H9 (cell line): ENCODE results near the gene EED. TPM values are rescaled to one million over a fixed set of nuclear protein-coding genes. Genes with fewer than 3 reads are reported as not detected.

ENCODE experiments used
- DNase-seq: peaks from one replicate; pipeline ENCODE4 v3.0.0-alpha.2; 2017
- H2AFZ ChIP-seq: one replicate; pipeline ENCODE4 v1.6.1; 2013; ENCODE audit warnings: mild to moderate bottlenecking, low read length, control low read depth, moderate library complexity
- H2AK5ac ChIP-seq: 2 replicates; pipeline ENCODE4 v1.6.1; 2013; ENCODE audit warnings: low read length, control low read depth, mixed read lengths; ENCODE audit not compliant: insufficient read length
- H2BK120ac ChIP-seq: one replicate; pipeline ENCODE4 v1.6.1; 2013; ENCODE audit warnings: low read depth, mild to moderate bottlenecking, low read length, control low read depth, inconsistent platforms; ENCODE audit not compliant: poor library complexity, severe bottlenecking
- H2BK12ac ChIP-seq: 2 replicates; pipeline ENCODE4 v1.6.1; 2013; ENCODE audit warnings: low read length, control low read depth, mixed read lengths, low read depth; ENCODE audit not compliant: insufficient read length
- H2BK15ac ChIP-seq: 2 replicates; pipeline ENCODE4 v1.6.1; 2013; ENCODE audit warnings: low read depth, low read length, control low read depth
- H2BK20ac ChIP-seq: one replicate; pipeline ENCODE4 v1.6.1; 2013; ENCODE audit warnings: low read depth, mild to moderate bottlenecking, low read length, control low read depth, inconsistent platforms; ENCODE audit not compliant: poor library complexity, severe bottlenecking
- H2BK5ac ChIP-seq: 2 replicates; pipeline ENCODE4 v1.6.1; 2013; ENCODE audit warnings: low read length, control low read depth, mixed read lengths; ENCODE audit not compliant: insufficient read length
- H3K14ac ChIP-seq: 2 replicates; pipeline ENCODE4 v1.6.1; 2013; ENCODE audit warnings: low read length, control low read depth; ENCODE audit not compliant: insufficient read depth
- H3K18ac ChIP-seq: 2 replicates; pipeline ENCODE4 v1.6.1; 2013; ENCODE audit warnings: low read depth, mild to moderate bottlenecking, mixed read lengths, low read length, control low read depth; ENCODE audit not compliant: insufficient read length
- H3K23ac ChIP-seq: 2 replicates; pipeline ENCODE4 v1.6.1; 2013; ENCODE audit warnings: low read length, control low read depth, mixed read lengths, low read depth; ENCODE audit not compliant: insufficient read length
- H3K23me2 ChIP-seq: 2 replicates; pipeline ENCODE4 v1.6.1; 2013; ENCODE audit warnings: low read depth, mild to moderate bottlenecking, mixed read lengths, low read length, control low read depth; ENCODE audit not compliant: insufficient read length, poor library complexity, severe bottlenecking
- H3K27ac ChIP-seq: 2 replicates; pipeline ENCODE4 v1.5.1; 2013; ENCODE audit warnings: low read length, control low read depth, mixed read lengths, low read depth; ENCODE audit not compliant: insufficient read length
- H3K27me3 ChIP-seq: 2 replicates; pipeline ENCODE4 v1.6.1; 2013; ENCODE audit warnings: low read length, control low read depth, inconsistent platforms; ENCODE audit not compliant: insufficient read depth
- H3K4ac ChIP-seq: 2 replicates; pipeline ENCODE4 v1.6.1; 2013; ENCODE audit warnings: low read depth, mild to moderate bottlenecking, control low read depth, inconsistent platforms, low read length, moderate library complexity
- H3K4me1 ChIP-seq: 2 replicates; pipeline ENCODE4 v1.6.1; 2013; ENCODE audit warnings: low read length, control low read depth, inconsistent platforms; ENCODE audit not compliant: insufficient read depth
- H3K4me2 ChIP-seq: 2 replicates; pipeline ENCODE4 v1.6.1; 2013; ENCODE audit warnings: low read length, control low read depth, mixed read lengths; ENCODE audit not compliant: insufficient read length, insufficient read depth
- H3K56ac ChIP-seq: 2 replicates; pipeline ENCODE4 v1.6.1; 2013; ENCODE audit warnings: low read depth, mild to moderate bottlenecking, mixed read lengths, low read length, control low read depth; ENCODE audit not compliant: insufficient read length
- H3K79me1 ChIP-seq: 2 replicates; pipeline ENCODE4 v1.6.1; 2013; ENCODE audit warnings: low read depth, mild to moderate bottlenecking, moderate library complexity, low read length, control low read depth, inconsistent platforms; ENCODE audit not compliant: insufficient read depth, poor library complexity, severe bottlenecking
- H3K79me2 ChIP-seq: 2 replicates; pipeline ENCODE4 v1.6.1; 2013; ENCODE audit warnings: low read length, control low read depth, inconsistent platforms; ENCODE audit not compliant: insufficient read depth
- H3K9ac ChIP-seq: 2 replicates; pipeline ENCODE4 v1.6.1; 2013; ENCODE audit warnings: low read length, control low read depth, mixed read lengths; ENCODE audit not compliant: insufficient read length; ENCODE audit errors: extremely low read depth
- H3K9me3 ChIP-seq: one replicate; pipeline ENCODE4 v1.6.1; 2013; ENCODE audit warnings: low read depth, low read length, inconsistent platforms; ENCODE audit not compliant: control insufficient read depth
- H3T11ph ChIP-seq: one replicate; pipeline ENCODE4 v1.6.1; 2013; ENCODE audit warnings: mild to moderate bottlenecking, low read length, control low read depth, inconsistent platforms
- H4K20me1 ChIP-seq: one replicate; pipeline ENCODE4 v1.6.1; 2013; ENCODE audit not compliant: control insufficient read depth, insufficient read length, insufficient read depth
- H4K5ac ChIP-seq: 2 replicates; pipeline ENCODE4 v1.6.1; 2013; ENCODE audit warnings: low read depth, mild to moderate bottlenecking, mixed read lengths, low read length, control low read depth; ENCODE audit not compliant: insufficient read length
- H4K8ac ChIP-seq: replicated peaks from 2 replicates; pipeline ENCODE4 v1.6.1; 2013; ENCODE audit warnings: low read length, control low read depth, mixed read lengths, low read depth; ENCODE audit not compliant: insufficient read length
- H4K91ac ChIP-seq: 2 replicates; pipeline ENCODE4 v1.6.1; 2013; ENCODE audit warnings: low read depth, mild to moderate bottlenecking, moderate library complexity, mixed read lengths, low read length, control low read depth; ENCODE audit not compliant: insufficient read length
- H3K27ac Mint-ChIP-seq, 3 experiments: 2 replicates in 2 of 3; 3 replicates in 1 of 3; pipeline ENCODE4 v1.8.0; 2020 to 2021; ENCODE audit warnings: mixed read lengths in 3 of 3, mild to moderate bottlenecking in 1 of 3, moderate library complexity in 1 of 3
- H3K27me3 Mint-ChIP-seq: 2 replicates; pipeline ENCODE4 v1.8.0; 2021; ENCODE audit warnings: low read depth, mild to moderate bottlenecking, moderate library complexity, mixed read lengths
- H3K36me3 Mint-ChIP-seq, 3 experiments: 2 replicates in 2 of 3; 3 replicates in 1 of 3; pipeline ENCODE4 v1.8.0; 2020 to 2021; ENCODE audit warnings: low read depth in 3 of 3, mixed read lengths in 3 of 3; ENCODE audit not compliant: insufficient read depth in 1 of 3
- H3K4me1 Mint-ChIP-seq, 2 experiments: 2 replicates each; pipeline ENCODE4 v1.8.0; 2020; ENCODE audit warnings: mixed read lengths in 2 of 2
- H3K4me3 Mint-ChIP-seq, 2 experiments: 2 replicates in 1 of 2; 3 replicates in 1 of 2; pipeline ENCODE4 v1.8.0; 2020 to 2021; ENCODE audit warnings: mild to moderate bottlenecking in 2 of 2, mixed read lengths in 2 of 2, moderate library complexity in 1 of 2
- H3K9me3 Mint-ChIP-seq, 2 experiments: 2 replicates in 1 of 2; 3 replicates in 1 of 2; pipeline ENCODE4 v1.8.0; 2020; ENCODE audit warnings: mild to moderate bottlenecking in 2 of 2, mixed read lengths in 2 of 2, moderate library complexity in 1 of 2
- CTCF ChIP-seq: fragments of 200-600 bp; sonication (generic); conservative IDR thresholded peaks from 3 replicates; pipeline ENCODE4 v1.8.0; 2021; ENCODE audit warnings: antibody characterized with exemption, mild to moderate bottlenecking
- WGBS: extraction: QIAGEN DNeasy Blood & Tissue Kit; methylation state at CpG from one replicate; pipeline ENCODE4 v1.1.7; 2013; ENCODE audit warnings: missing lambda C conversion rate, low lambda C conversion rate, mixed read lengths; ENCODE audit not compliant: insufficient read length; ENCODE audit errors: extremely low coverage; 5-methylcytosine and 5-hydroxymethylcytosine counted together
- total RNA-seq: library from RNA; stranded (reverse); gene quantifications from 2 replicates; pipeline ENCODE4 v1.2.1, GENCODE V29; 2021

The EED gene
- total RNA-seq, 1 experiment from 2014 or later, result 34.1 TPM

GRCh38 chr11:86206337-86206695 is 38.2 kb upstream of the EED start:
- Histone ChIP-seq H3K4ac (no peak overlapping the region), H3K23ac (no peak overlapping the region), H3K27me3 (no peaks in the 10 kb centered on the region), H2BK5ac (no peak overlapping the region), H3K27ac (no peak overlapping the region), H4K5ac (no peak overlapping the region), H3T11ph (no peak overlapping the region), H3K79me2 (no peaks in the 10 kb centered on the region), H2BK120ac (no peak overlapping the region), H4K91ac (no peak overlapping the region), H2AFZ (no peak overlapping the region), H3K4me1 (no peaks in the 10 kb centered on the region), H3K4me2 (no peak overlapping the region), H3K14ac (no peak overlapping the region), H3K23me2 (no peaks in the 10 kb centered on the region), H3K79me1 (no peaks in the 10 kb centered on the region), H2BK12ac (no peak overlapping the region), H3K9me3 (no peaks in the 10 kb centered on the region), H3K56ac (no peak overlapping the region), H3K18ac (no peak overlapping the region), H2AK5ac (no peak overlapping the region), H4K20me1 (no peaks in the 10 kb centered on the region), H2BK20ac (no peak overlapping the region), H3K9ac (no peak overlapping the region), H4K8ac (no peak overlapping the region), H2BK15ac (no peak overlapping the region)
- WGBS, result no CpG with 5 or more reads among the region's 2 CpGs
- no peaks in the 10 kb centered on the region for H3K9me3 Mint-ChIP-seq
- H3K4me1 Mint-ChIP-seq, result no peaks in the 10 kb centered on the region
- H3K36me3 Mint-ChIP-seq, result no peaks in the 10 kb centered on the region
- no peak for TF ChIP-seq CTCF
- no peak overlapping the region for H3K4me3 Mint-ChIP-seq
- H3K27ac Mint-ChIP-seq, result no peak overlapping the region
- no peak for DNase-seq
- H3K27me3 Mint-ChIP-seq, result peaks cover 7% of the 10 kb centered on the region
